Gastrocnemius medialis (tissue), 4 donors: ENCODE results near the gene ISM1. TPM values are rescaled to one million over a fixed set of nuclear protein-coding genes. Genes with fewer than 3 reads are reported as not detected.

Experiments
- ATAC-seq, 2 donors: fragments of 150-250 bp; one replicate each; pipeline ENCODE4 v1.9.1; 2016
- DNase-seq, 2 donors: peaks; one replicate each; pipeline ENCODE4 v3.0.0-alpha.2; 2019
- H3K27ac ChIP-seq, 4 donors: fragments of 200-600 bp; sonication (generic); 1 replicate in 1 of 4; 2 replicates in 3 of 4; pipeline ENCODE4 v1.5.1; 2016 to 2018; ENCODE audit warnings: mild to moderate bottlenecking in 2 of 4, moderate library complexity in 1 of 4
- H3K27me3 ChIP-seq, 3 donors: fragments of 200-600 bp; sonication (generic) in 2 of 3; 1 replicate in 1 of 3; 2 replicates in 2 of 3; pipeline versions ENCODE4 v1.5.1 to v1.6.0; 2016 to 2019; ENCODE audit warnings: mild to moderate bottlenecking in 1 of 3, moderate library complexity in 1 of 3
- H3K36me3 ChIP-seq, 2 donors: fragments of 200-600 bp; sonication (generic) in 1 of 2; one replicate each; pipeline ENCODE4 v1.5.1; 2017 to 2018
- H3K4me1 ChIP-seq, 2 donors: fragments of 200-600 bp; sonication (generic) in 1 of 2; one replicate each; pipeline ENCODE4 v1.5.1; 2016 to 2017; ENCODE audit warnings: mild to moderate bottlenecking in 2 of 2
- H3K4me3 ChIP-seq, 4 donors: fragments of 200-600 bp; sonication (generic) in 3 of 4; 1 replicate in 1 of 4; 2 replicates in 3 of 4; pipeline ENCODE4 v1.5.1; 2016 to 2019; ENCODE audit warnings: mild to moderate bottlenecking in 2 of 4
- H3K9me3 ChIP-seq, 3 donors: fragments of 200-600 bp; sonication (generic) in 2 of 3; 1 replicate in 1 of 3; 2 replicates in 2 of 3; pipeline ENCODE4 v1.5.1; 2016 to 2019
- POLR2A ChIP-seq, 2 donors: fragments of 450-650 bp; IDR thresholded peaks; one replicate each; pipeline ENCODE4 v1.6.1; 2017; ENCODE audit warnings: antibody characterized with exemption in 2 of 2, mild to moderate bottlenecking in 2 of 2, moderate library complexity in 2 of 2
- in situ Hi-C, 4 donors: fragments of 200-750 bp; cut with MboI; loops; one replicate each; pipeline versions ENCODE4 v1.15.0 to v1.8.0; 2017; ENCODE audit warnings: low sequenced_read_pairs in 4 of 4
- intact Hi-C: fragments of 100-400 bp; cut with DNase I; formaldehyde crosslinking; loops from one replicate; pipeline ENCODE4 v1.15.1; 2023; ENCODE audit warnings: low total_unique reads
- total RNA-seq, 4 donors: library from RNA; depleted of rRNA; stranded (reverse); fragments of >200 nt; gene quantifications; one replicate each; pipeline versions ENCODE4 v1.1.0 to v1.2.3, GENCODE V29; 2016
- TF ChIP-seq, protein P1 (sequence below), 5 experiments: fragments of 450-650 bp in 3 of 5; fragments of 200-600 bp in 2 of 5; sonication (generic) in 2 of 5; IDR thresholded peaks in 4 of 5; conservative IDR thresholded peaks in 1 of 5; 1 replicate in 4 of 5; 2 replicates in 1 of 5; pipeline ENCODE4 v1.5.1; 2016 to 2019; ENCODE audit warnings: antibody characterized with exemption in 5 of 5, mild to moderate bottlenecking in 3 of 5, moderate library complexity in 3 of 5

ISM1 gene
- total RNA-seq, 4 donors from 2014 or later, result 0.61 to 3.7 (median 0.78) TPM

DNA sequence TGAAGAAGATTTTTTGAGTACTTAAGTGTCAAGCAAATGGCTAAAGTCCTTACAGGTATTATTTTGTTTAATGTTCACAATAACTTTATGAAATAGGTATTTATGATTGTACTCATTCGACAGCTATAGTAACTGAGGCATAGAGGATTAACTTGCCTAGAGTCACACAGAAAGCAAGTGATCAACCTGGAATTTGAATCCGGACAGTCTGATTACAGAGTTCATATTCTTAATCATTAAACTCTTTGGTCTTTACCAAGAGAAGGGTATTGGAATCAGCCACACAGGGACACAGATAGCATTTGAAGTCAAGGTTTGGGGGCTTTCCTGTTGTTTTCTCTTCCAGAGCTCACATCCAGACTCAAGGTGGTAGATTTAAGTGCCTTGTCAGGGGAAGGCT lies 69.7 kb downstream of the ISM1 start:
- in situ Hi-C loops (loop anchor here in 1 of 4 donors (25.0 kb wide), 2 partner anchors 178 to 472 kb away; no protein-coding TSS in a partner anchor), intact Hi-C loops (no loop called here)
- DNase-seq, result no peak
- no peak for ATAC-seq
- Histone ChIP-seq H3K27ac (no peak overlapping the region), H3K9me3 (no peaks in the 10 kb centered on the region), H3K36me3 (no peaks in the 10 kb centered on the region), H3K4me3 (no peak overlapping the region), H3K4me1 (no peaks in the 10 kb centered on the region), H3K27me3 (no peaks in the 10 kb centered on the region)
- TF ChIP-seq, protein P1, sequence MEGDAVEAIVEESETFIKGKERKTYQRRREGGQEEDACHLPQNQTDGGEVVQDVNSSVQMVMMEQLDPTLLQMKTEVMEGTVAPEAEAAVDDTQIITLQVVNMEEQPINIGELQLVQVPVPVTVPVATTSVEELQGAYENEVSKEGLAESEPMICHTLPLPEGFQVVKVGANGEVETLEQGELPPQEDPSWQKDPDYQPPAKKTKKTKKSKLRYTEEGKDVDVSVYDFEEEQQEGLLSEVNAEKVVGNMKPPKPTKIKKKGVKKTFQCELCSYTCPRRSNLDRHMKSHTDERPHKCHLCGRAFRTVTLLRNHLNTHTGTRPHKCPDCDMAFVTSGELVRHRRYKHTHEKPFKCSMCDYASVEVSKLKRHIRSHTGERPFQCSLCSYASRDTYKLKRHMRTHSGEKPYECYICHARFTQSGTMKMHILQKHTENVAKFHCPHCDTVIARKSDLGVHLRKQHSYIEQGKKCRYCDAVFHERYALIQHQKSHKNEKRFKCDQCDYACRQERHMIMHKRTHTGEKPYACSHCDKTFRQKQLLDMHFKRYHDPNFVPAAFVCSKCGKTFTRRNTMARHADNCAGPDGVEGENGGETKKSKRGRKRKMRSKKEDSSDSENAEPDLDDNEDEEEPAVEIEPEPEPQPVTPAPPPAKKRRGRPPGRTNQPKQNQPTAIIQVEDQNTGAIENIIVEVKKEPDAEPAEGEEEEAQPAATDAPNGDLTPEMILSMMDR (IDR thresholded peaks at IDR 0.05 in 4 of 5, conservative IDR thresholded peaks at IDR 0.05 in 1 of 5), result no peak
- no peak for TF ChIP-seq POLR2A (IDR thresholded peaks at IDR 0.05)

DNA sequence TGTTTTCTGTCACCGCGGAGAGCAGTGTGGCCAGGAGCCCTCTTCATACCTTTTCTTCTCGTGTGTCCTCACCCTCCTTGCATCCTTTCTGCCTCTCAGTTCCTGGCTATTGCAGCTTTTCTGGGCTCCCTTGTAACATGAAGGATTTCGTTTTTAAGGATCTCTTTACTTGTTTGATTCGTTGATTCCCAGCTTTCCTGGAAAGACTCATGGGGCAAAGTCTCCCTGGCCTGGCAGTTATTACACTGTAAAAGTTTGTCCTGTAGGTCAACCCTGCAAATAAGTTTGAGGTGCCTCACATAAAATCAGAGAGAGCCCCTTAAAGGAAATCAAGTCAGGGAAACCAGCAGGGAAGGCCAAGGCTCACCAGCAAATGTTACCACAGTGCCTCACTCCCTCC lies 70.1 kb downstream of the ISM1 start:
- no peaks in the 10 kb centered on the region for H3K4me1 ChIP-seq
- no peak for DNase-seq
- no peak overlapping the region for H3K27ac ChIP-seq
- TF ChIP-seq, protein P1 (IDR thresholded peaks at IDR 0.05 in 4 of 5, conservative IDR thresholded peaks at IDR 0.05 in 1 of 5), result no peak
- TF ChIP-seq POLR2A (IDR thresholded peaks at IDR 0.05), result no peak
- no peak for ATAC-seq
- intact Hi-C loops, result no loop called here
- in situ Hi-C loops, result loop anchor here in 1 of 4 donors (25.0 kb wide), 2 partner anchors 179 to 471 kb away; no protein-coding TSS in a partner anchor
- H3K4me3 ChIP-seq, result no peak overlapping the region
- H3K36me3 ChIP-seq, result no peaks in the 10 kb centered on the region
- H3K27me3 ChIP-seq, result no peaks in the 10 kb centered on the region
- no peaks in the 10 kb centered on the region for H3K9me3 ChIP-seq

DNA sequence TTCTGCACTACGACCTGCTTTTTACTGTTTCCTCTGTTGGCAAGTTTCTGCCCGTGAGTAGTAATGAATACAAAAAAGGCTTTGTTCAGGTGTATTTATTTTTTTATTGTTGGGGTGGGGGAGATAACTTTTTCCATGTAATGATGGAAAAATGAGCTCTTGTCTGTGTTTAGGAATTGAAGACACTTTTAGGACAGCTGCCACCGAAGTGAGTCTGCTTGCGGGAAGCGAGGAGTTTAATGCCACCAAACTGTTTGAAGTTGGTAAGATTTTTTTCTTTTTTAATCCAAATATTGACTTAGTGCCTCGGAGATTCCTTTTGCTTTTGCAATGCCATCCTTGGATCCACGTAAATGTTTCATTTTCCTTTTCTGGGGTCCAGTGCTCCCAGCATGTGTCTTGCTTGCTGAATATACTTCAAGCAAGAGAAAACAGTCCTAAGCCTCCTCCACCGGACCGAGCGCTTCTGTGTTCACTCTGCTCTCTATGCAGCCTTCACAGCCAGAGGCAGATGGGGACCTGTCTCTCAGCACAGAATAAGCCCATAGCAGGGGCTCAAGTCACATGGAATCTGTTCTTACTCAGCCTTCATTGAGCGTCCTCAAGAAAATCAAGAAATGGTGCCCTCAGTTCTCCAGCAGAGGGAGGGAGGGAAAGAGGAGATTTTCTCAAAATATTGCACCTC lies 71.3 kb downstream of the ISM1 start:
- Histone ChIP-seq H3K4me1 (no peaks in the 10 kb centered on the region), H3K36me3 (no peaks in the 10 kb centered on the region), H3K9me3 (no peaks in the 10 kb centered on the region), H3K27me3 (no peaks in the 10 kb centered on the region), H3K27ac (no peak overlapping the region), H3K4me3 (no peak overlapping the region)
- ATAC-seq (no peak), DNase-seq (no peak)
- intact Hi-C loops, result no loop called here
- in situ Hi-C loops, result loop anchor here in 1 of 4 donors (25.0 kb wide), 2 partner anchors 180 to 470 kb away; no protein-coding TSS in a partner anchor
- TF ChIP-seq POLR2A (IDR thresholded peaks at IDR 0.05), result no peak
- TF ChIP-seq, protein P1 (IDR thresholded peaks at IDR 0.05 in 4 of 5, conservative IDR thresholded peaks at IDR 0.05 in 1 of 5), result no peak

DNA sequence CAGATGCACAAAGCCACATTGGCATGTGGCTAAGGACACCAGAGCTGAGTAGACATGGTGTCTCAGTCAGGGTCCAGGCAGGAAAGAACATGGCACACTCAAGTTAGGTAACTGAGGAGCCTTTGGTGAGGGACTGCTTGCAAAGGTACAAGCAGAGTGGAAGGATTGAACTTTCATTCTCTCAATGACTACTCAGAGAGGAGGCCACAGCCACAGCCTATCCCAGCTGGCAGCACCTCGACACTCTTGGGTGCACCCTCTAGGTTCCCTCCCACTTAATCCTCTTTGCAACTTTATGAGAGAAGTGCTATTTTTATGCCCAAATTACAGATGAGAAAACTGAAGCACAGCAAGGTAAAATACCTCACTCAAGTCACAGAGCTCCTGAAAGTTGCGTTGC lies 73.4 kb downstream of the ISM1 start:
- in situ Hi-C loops, result loop anchor here in 1 of 4 donors (25.0 kb wide), 2 partner anchors 182 to 468 kb away; no protein-coding TSS in a partner anchor
- TF ChIP-seq, protein P1 (IDR thresholded peaks at IDR 0.05 in 4 of 5, conservative IDR thresholded peaks at IDR 0.05 in 1 of 5), result no peak
- TF ChIP-seq POLR2A (IDR thresholded peaks at IDR 0.05), result no peak
- intact Hi-C loops, result no loop called here

More for the DNA sequence above, 73.4 kb downstream of the ISM1 start:
- Histone ChIP-seq H3K36me3 (no peaks in the 10 kb centered on the region), H3K9me3 (no peaks in the 10 kb centered on the region), H3K27me3 (no peaks in the 10 kb centered on the region), H3K27ac (no peak overlapping the region), H3K4me3 (no peak overlapping the region), H3K4me1 (no peaks in the 10 kb centered on the region)
- ATAC-seq (no peak), DNase-seq (no peak)
